Activated T-cell treated with anti-CD3 and anti-CD28 coated beads for 24 hours (primary cell): ENCODE results near the gene TMEM101.
"Not testable (repeated sequence)": the region's sequence is repeated elsewhere in the genome, so short reads cannot be mapped to it uniquely, and the experiment has no call there.

Experiments used
- DNase-seq: peaks from one replicate; pipeline ENCODE4 v3.0.0-alpha.2; 2020; ENCODE audit warnings: low read depth

TMEM101 gene

GRCh38 chr17:43974382-43975266 is 40.1 kb downstream of the TMEM101 start:
- DNase-seq: no peak

- not testable (repeated sequence) for DNase-seq
Observed at GRCh38 chr17:43972444-43973212, 42.1 kb downstream of the TMEM101 start.

GRCh38 chr17:43971436-43971835 is 43.3 kb downstream of the TMEM101 start:
- not testable (repeated sequence) for DNase-seq

- no peak for DNase-seq
Observed at GRCh38 chr17:43970366-43970765, 44.4 kb downstream of the TMEM101 start.

GRCh38 chr17:43967251-43967875 is 47.4 kb downstream of the TMEM101 start:
- DNase-seq: no peak

GRCh38 chr17:43966276-43966675 is 48.5 kb downstream of the TMEM101 start:
- DNase-seq: no peak

- no peak for DNase-seq
Observed at GRCh38 chr17:43962479-43962878, 52.3 kb downstream of the TMEM101 start.

GRCh38 chr17:43961954-43962353 is 52.8 kb downstream of the TMEM101 start:
- DNase-seq: no peak

GRCh38 chr17:43961292-43961691 is 53.5 kb downstream of the TMEM101 start:
- not testable (repeated sequence) for DNase-seq
